Activated gamma-delta T cell treated with Interleukin-2 at 50 U/mL for 16 hours (primary cell): ENCODE measurements around the gene TGFA.

Experiments used
- DNase-seq: peaks from one replicate; pipeline ENCODE4 v3.0.0-alpha.2; 2020

Gene TGFA

GRCh38 chr2:70523672-70523995, 30.0 kb downstream of the TGFA start:
- DNase-seq, result no peak

- no peak for DNase-seq
These were observed 31.0 kb downstream of the TGFA start for GRCh38 chr2:70522627-70523026.

- DNase-seq, result no peak
These were observed 32.8 kb downstream of the TGFA start for GRCh38 chr2:70520825-70521224.

- no peak for DNase-seq
These were observed 34.2 kb downstream of the TGFA start for GRCh38 chr2:70519453-70519852.

GRCh38 chr2:70518557-70518956, 35.1 kb downstream of the TGFA start:
- DNase-seq, result no peak

- no peak for DNase-seq
These were observed 35.8 kb downstream of the TGFA start for GRCh38 chr2:70517804-70518203.

- DNase-seq, result no peak
These were observed 37.0 kb downstream of the TGFA start for GRCh38 chr2:70516596-70516995.

GRCh38 chr2:70515938-70516337, 37.7 kb downstream of the TGFA start:
- DNase-seq, result no peak

- DNase-seq, result no peak
These were observed 39.0 kb downstream of the TGFA start for GRCh38 chr2:70514612-70515055.

- no peak for DNase-seq
These were observed 39.9 kb downstream of the TGFA start for GRCh38 chr2:70513738-70514137.

- no peak for DNase-seq
These were observed 41.5 kb downstream of the TGFA start for GRCh38 chr2:70511971-70512729.

GRCh38 chr2:70510313-70510712, 43.3 kb downstream of the TGFA start:
- DNase-seq, result no peak

- DNase-seq, result no peak
These were observed 44.1 kb downstream of the TGFA start for GRCh38 chr2:70509565-70509964.

GRCh38 chr2:70508711-70509462, 44.7 kb downstream of the TGFA start:
- DNase-seq, result no peak

GRCh38 chr2:70505613-70506391, 47.8 kb downstream of the TGFA start:
- DNase-seq, result no peak

- no peak for DNase-seq
These were observed 48.9 kb downstream of the TGFA start for GRCh38 chr2:70504750-70505149.

- no peak for DNase-seq
These were observed 49.7 kb downstream of the TGFA start for GRCh38 chr2:70503896-70504295.

GRCh38 chr2:70501728-70502127, 51.9 kb downstream of the TGFA start:
- no peak for DNase-seq

- DNase-seq, result no peak
These were observed 52.4 kb downstream of the TGFA start for GRCh38 chr2:70501215-70501614.

GRCh38 chr2:70499253-70499652, 54.4 kb downstream of the TGFA start:
- no peak for DNase-seq

- DNase-seq, result no peak
These were observed 55.1 kb downstream of the TGFA start for GRCh38 chr2:70498528-70498927.

GRCh38 chr2:70498054-70498453, 55.6 kb downstream of the TGFA start:
- no peak for DNase-seq

GRCh38 chr2:70496819-70497218, 56.8 kb downstream of the TGFA start:
- DNase-seq, result no peak
